Upper lobe of left lung (tissue), 4 donors: ENCODE measurements around the gene KLF7.

Source experiments
- EP300 ChIP-seq, 4 donors: sonication (generic); formaldehyde crosslinking; IDR thresholded peaks; one replicate each; pipeline ENCODE4 v1.5.1; 2017; ENCODE audit warnings: antibody characterized with exemption in 4 of 4, control low read depth in 2 of 4
- POLR2A ChIP-seq, 4 donors: fragments of 450-650 bp; IDR thresholded peaks; one replicate each; pipeline ENCODE4 v1.5.1; 2016 to 2017; ENCODE audit warnings: antibody characterized with exemption in 4 of 4, mild to moderate bottlenecking in 2 of 4
- POLR2AphosphoS5 ChIP-seq, 2 donors: sonication (generic); formaldehyde crosslinking; IDR thresholded peaks; one replicate each; pipeline ENCODE4 v1.5.1; 2017; ENCODE audit warnings: antibody characterized with exemption in 2 of 2
- TF ChIP-seq, protein P1 (sequence below), 6 experiments: fragments of 450-650 bp in 4 of 6; fragments of 200-600 bp in 2 of 6; sonication (generic) in 2 of 6; IDR thresholded peaks; one replicate each; pipeline ENCODE4 v1.5.1; 2016 to 2019; ENCODE audit warnings: antibody characterized with exemption in 6 of 6

DNA sequence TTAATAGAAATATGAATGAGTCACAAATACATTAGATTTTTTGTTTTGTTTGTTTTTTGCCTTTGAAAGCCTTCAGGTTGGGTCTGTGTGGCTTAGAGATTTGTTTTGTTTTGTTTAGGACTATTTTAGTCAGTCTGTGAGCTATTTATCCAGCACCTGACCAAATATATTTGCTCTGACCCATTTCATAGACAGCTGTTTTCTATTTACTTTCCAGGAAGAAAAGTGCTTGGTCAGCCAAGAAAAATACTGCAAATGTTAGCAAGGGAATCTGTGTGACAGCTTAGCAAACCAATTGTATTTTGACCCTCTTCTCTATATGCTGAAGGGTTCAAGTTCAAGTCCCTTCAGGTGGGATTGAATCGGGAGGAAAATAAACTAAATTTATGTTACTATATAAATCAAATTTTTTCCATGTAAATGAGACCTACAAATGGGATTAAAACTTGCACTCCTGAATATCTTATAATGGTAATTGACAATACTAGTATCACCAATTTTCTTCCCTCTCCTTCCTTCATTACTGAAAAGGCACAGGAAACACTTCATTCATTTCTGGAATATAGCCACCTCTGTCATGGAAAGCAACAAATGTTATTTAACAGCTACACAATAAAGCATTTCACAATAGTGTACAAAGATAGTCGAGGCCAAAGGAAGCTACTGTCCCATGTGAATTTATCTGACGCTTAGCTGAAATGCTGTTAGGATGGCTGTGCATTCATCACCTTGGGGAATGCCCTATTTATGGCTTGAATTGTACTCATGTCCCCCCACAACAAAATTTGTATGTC, 23.1 kb upstream of the KLF7 start:
- TF ChIP-seq, protein P1, sequence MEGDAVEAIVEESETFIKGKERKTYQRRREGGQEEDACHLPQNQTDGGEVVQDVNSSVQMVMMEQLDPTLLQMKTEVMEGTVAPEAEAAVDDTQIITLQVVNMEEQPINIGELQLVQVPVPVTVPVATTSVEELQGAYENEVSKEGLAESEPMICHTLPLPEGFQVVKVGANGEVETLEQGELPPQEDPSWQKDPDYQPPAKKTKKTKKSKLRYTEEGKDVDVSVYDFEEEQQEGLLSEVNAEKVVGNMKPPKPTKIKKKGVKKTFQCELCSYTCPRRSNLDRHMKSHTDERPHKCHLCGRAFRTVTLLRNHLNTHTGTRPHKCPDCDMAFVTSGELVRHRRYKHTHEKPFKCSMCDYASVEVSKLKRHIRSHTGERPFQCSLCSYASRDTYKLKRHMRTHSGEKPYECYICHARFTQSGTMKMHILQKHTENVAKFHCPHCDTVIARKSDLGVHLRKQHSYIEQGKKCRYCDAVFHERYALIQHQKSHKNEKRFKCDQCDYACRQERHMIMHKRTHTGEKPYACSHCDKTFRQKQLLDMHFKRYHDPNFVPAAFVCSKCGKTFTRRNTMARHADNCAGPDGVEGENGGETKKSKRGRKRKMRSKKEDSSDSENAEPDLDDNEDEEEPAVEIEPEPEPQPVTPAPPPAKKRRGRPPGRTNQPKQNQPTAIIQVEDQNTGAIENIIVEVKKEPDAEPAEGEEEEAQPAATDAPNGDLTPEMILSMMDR (IDR thresholded peaks at IDR 0.05) = no peak
- TF ChIP-seq POLR2A (IDR thresholded peaks at IDR 0.05) = no peak
- no peak for TF ChIP-seq POLR2AphosphoS5 (IDR thresholded peaks at IDR 0.05)
- TF ChIP-seq EP300 (IDR thresholded peaks at IDR 0.05) = no peak
